HG03135 (cell line): ENCODE results near the gene KAT2B.

Source experiments
- ATAC-seq: cut with Tn5 transposase; IDR thresholded peaks from one replicate; pipeline ENCODE4 v1.9.1; 2021; ENCODE audit warnings: mild to moderate bottlenecking, moderate library complexity; ENCODE audit not compliant: unreplicated experiment

KAT2B gene

DNA sequence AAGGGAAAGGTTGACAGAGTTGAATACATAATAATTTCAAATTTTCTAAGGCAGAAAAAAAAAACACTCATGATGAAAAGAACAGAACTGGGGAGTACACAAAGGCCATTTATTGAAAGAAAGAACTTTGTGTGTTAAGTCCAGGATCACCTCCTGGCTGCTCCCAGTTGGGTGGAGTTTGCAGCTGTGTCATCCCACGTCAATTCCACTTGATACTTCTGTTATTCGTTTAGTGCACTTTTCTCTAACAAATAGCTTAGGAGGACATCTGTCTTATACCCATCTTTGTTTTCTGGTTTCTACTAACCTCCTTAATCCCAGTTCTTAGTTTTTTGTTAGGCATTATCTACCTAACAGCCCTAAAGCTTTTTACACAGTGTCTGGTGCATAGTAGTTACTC lies 101.1 kb downstream of the KAT2B start:
- no peak for ATAC-seq

GRCh38 chr3:20141851-20142250 lies 101.6 kb downstream of the KAT2B start:
- no peak for ATAC-seq

- ATAC-seq: no peak
Measured at GRCh38 chr3:20142517-20142916, 102.3 kb downstream of the KAT2B start.

GRCh38 chr3:20143519-20143918 lies 103.3 kb downstream of the KAT2B start:
- no peak for ATAC-seq

DNA sequence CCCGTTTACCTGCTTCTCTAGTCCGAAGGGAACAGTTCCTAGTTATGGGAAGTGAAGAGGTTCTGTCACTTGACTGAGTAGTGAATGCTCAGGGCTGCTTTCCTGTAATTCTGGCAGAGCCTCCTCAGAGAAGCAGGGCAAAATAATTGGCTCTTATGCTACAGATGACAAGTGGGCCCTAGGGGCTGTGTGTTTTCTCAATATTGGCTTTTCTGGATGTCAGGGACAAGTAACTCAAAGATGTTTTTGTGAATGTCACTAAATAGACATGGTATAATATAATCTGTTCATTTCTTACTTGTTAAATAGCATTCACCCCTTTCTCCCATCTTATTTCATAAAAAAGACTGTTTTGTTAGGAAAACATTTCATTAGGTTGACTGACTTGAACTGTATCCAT lies 105.6 kb downstream of the KAT2B start:
- ATAC-seq: no peak

GRCh38 chr3:20146301-20146700 lies 106.1 kb downstream of the KAT2B start:
- no peak for ATAC-seq

DNA sequence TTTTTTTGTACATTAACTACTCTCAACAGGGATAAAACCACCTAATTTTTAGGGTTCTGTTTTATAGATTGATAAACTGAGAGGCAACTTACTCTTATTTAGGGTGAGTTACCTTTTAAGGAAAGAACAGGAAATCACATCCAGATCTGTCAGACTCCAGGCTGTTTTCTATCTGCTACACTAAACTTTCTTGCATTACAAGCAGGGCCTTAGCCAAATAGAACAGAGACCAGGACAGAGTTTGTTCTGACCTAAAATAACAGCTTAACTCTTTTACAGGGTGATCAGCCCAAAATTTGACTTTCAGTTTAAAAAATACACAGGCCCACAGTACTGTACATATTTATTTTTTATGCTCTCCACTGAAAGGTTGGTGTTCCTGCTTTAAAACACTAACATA lies 107.1 kb downstream of the KAT2B start:
- ATAC-seq: no peak

- no peak for ATAC-seq
Measured at GRCh38 chr3:20148466-20148865, 108.2 kb downstream of the KAT2B start.

DNA sequence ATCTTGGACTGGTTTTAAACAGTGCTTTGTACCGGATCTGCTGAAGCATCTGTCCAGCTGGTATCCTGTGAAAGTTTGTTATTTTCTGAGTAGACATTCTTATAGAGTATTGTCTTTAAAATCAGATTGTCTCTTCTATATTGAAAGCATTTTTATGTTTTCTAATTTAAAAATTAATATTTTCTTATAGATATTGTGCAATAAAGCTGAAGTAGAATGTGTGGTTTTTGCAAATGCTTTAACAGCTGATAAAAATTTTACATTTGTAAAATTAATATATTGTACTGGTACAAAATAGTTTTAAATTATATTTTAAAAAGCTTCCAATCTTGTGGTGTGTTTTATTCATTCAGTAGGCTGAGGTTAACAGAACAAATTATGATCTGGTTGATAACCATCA lies 113.8 kb downstream of the KAT2B start:
- no peak for ATAC-seq

DNA sequence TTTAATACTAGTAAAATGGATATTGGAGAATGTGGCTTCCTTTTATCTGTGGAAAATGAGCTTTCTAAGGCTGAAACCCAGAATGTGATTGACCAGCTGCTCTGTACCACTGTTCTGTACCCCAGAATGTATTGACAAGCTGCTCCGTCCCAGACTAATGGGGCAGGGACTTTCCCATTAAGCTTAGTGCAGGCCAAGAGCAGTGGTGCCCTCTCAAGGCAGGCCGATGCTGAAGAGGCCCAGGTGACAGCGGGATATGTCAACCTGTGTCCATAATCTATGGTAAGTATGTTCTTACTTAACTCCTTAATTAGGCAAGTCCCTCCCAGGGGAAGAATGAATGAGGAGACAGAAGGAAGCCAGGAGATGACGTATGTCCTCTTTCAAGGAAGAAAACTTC lies 114.7 kb downstream of the KAT2B start:
- no peak for ATAC-seq

- ATAC-seq: no peak
Measured at GRCh38 chr3:20160230-20160629, 120.0 kb downstream of the KAT2B start.

GRCh38 chr3:20161714-20162113 lies 121.5 kb downstream of the KAT2B start:
- ATAC-seq: no peak

DNA sequence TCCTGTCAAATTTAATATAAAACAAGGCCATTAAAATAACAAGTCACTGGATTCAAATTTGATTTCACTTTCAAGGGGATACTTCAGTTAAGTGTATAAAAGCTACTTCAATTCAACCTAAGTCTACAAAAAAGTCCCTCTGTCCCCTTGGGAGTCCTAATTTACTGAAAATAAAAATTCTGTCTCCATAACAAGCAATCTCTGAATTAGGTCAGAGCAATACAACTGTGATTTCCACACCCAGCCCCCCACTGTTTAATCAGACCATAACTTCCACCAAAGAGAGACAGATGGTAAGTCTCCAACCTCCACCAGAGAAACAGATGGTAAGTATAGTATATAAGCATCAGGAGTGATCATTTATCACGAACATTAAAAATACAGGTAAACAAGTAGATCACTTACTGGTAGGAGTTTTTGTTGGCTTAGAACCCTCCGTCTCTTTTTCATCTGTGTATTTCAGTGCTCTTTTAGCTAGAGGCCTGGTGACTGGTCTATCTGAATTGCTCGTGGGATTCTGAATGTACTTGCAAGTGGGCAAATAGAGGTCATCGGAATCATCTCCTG lies 133.7 kb downstream of the KAT2B start:
- ATAC-seq: no peak

DNA sequence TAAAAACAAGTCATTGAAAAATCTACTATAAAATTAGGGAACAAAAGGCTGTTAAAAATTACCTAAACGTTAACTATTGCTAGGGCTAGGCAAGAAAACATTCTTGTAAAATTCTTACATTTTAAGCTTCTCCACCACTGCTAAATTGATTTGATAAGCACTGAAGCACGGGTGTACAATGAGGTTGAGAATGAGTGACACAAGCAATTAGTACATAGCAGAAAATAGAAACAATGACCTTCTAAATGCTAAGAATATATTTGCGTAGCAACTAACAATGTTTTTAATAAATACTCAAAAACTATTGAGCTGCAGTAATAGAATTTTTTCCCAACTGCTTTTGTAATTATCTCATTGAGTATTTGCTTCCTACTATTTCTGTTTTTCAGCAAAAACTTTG lies 141.0 kb downstream of the KAT2B start:
- no peak for ATAC-seq

DNA sequence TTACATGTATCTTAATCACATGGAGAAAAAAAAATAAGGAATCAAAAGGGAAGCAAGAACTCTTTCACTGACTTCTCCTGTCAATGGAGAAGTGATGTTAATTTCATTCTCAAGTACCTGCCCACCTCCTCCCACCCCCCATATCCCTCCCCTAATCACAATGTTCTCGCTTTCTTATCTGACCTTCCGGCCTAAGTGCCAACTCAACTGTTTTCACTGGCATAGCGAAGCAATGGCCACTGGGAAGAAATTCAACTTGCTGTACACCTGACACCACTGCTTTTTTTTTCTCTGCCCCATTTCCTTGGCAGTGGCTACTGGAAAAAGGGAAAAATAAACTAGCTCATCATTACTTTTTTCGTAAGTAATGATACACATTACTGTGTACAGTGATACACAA lies 142.0 kb downstream of the KAT2B start:
- no peak for ATAC-seq

DNA sequence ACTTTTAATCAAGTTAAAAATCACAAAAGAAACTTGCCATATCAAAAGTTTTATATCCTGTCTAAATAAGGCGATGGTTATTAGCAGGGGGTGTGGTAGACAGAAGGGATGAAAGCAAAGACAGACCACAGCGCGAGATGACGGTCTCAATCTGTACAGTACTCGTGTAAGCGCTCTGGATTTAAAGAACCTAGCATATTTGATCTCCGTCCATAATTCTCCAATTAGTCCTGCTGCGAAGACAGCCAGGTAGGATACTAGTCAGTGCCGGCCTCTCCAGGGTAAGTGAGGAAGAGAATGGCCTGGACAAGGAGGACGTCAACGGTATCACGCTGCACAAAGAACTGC lies 145.1 kb downstream of the KAT2B start:
- peak; percentile 17 for ATAC-seq

GRCh38 chr3:20185679-20186599 lies 145.7 kb downstream of the KAT2B start, which contains the start of gene SGO1:
Gene SGO1 (minus strand): TSS chr3:20186206. CDS start chr3:20184027, 2,179 bp downstream.
- ATAC-seq: peak; percentile 97

DNA sequence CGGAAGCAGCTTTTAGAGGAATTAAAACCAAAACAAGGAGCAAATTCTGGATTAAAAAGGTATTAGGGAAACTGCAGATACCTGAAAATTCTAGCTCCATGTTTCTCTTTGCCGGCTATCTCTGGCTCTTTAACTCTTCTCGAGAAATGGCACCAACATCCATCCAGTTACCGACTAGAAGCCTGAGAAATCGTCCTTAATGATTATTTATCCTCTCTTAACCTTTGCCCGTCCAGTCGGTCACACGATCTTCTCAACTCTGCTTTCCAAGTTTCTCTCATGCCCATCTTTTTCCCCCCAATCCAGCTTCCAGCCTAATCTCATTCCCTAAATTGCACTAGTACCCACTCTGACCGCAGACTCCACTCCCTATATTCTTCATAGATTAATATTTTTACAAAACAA lies 146.4 kb downstream of the KAT2B start:
- ATAC-seq: peak; percentile 10

GRCh38 chr3:20190991-20191390 lies 150.7 kb downstream of the KAT2B start:
- no peak for ATAC-seq

DNA sequence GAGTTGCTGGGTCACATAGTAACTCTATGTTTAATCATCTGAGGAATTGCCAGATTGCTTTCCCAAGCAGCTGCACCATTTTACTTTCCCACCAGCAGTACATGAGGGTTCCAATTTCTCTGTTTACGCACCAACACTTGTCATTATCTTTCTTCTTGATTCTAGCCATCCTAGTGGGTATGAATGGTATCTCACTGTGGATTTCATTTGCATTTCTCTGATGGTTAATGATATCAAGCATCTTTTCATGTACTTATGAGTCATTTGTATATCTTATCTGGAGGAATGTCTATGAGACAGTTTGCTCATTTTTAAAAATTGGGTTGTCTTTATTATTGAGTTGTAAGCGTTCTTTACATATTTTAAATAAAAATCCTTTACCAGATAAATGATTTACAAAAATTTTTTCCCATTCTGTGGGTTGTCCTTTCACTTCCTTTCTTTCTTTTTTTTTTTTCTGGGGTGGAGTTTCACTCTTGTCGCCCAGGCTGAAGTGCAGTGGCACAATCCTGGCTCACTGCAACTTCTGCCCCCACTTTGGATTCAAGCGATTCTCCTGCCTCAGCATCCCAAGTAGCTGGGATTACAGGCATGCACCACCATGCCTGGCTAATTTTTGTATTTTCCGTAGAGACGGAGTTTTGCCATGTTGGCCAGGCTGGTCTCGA lies 154.7 kb downstream of the KAT2B start:
- peak; percentile 67 for ATAC-seq

DNA sequence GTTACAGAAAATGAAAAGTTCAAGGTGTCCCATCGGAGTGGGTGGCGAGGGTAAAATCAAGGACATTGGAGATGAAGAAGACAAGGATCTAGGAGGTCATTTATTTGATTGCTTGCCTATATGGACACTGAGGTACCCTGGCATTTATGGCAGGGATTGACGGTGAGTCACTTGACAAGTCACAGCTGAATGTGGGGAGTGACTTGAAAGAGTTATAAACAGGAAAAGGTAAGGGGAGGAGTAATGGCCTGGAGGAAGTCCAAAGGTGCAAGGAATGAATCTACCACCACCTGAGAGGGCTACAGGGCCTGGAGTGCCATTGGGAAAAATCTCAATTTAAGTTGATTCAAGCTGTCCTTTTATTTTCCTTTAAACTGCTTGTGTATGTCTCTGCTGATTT lies 157.5 kb downstream of the KAT2B start:
- ATAC-seq: no peak

- ATAC-seq: no peak
Measured at GRCh38 chr3:20201143-20201542, 160.9 kb downstream of the KAT2B start.
